Liver (tissue), 9 donors: Measurements from ENCODE around the gene RPL29. TPM values are rescaled to one million over a fixed set of nuclear protein-coding genes. Genes with fewer than 3 reads are reported as not detected.

Source experiments
- DNase-seq: peaks from one replicate; pipeline ENCODE4 v3.0.0-alpha.2; 2017; ENCODE audit warnings: low spot score
- H3K27ac ChIP-seq, 2 donors: one replicate each; pipeline ENCODE4 v1.7.0; 2013; ENCODE audit warnings: inconsistent platforms in 2 of 2, low read length in 2 of 2, control low read depth in 1 of 2, low read depth in 1 of 2, mild to moderate bottlenecking in 1 of 2
- H3K27me3 ChIP-seq, 4 donors: one replicate each; pipeline versions ENCODE4 v1.6.1 to v1.7.0; 2013; ENCODE audit warnings: low read length in 3 of 4, inconsistent platforms in 1 of 4, mild to moderate bottlenecking in 1 of 4, moderate library complexity in 1 of 4; ENCODE audit not compliant: control insufficient read depth in 4 of 4, insufficient read depth in 4 of 4
- H3K36me3 ChIP-seq, 4 donors: one replicate each; pipeline versions ENCODE4 v1.6.1 to v1.7.0; 2013; ENCODE audit warnings: low read length in 3 of 4, mild to moderate bottlenecking in 3 of 4, low read depth in 1 of 4, moderate library complexity in 1 of 4; ENCODE audit not compliant: control insufficient read depth in 4 of 4, insufficient read depth in 3 of 4
- H3K4me1 ChIP-seq, 4 donors: one replicate each; pipeline versions ENCODE4 v1.6.1 to v1.7.0; 2013; ENCODE audit warnings: low read length in 3 of 4, mild to moderate bottlenecking in 3 of 4, moderate library complexity in 1 of 4; ENCODE audit not compliant: control insufficient read depth in 4 of 4, insufficient read depth in 4 of 4
- H3K4me3 ChIP-seq, 3 donors: one replicate each; pipeline versions ENCODE4 v1.6.1 to v1.7.0; 2013; ENCODE audit warnings: low read length in 3 of 3, control low read depth in 1 of 3, low read depth in 1 of 3, mild to moderate bottlenecking in 1 of 3
- H3K9ac ChIP-seq, 2 donors: one replicate each; pipeline ENCODE4 v1.7.0; 2013; ENCODE audit warnings: low read length in 2 of 2, mild to moderate bottlenecking in 2 of 2, moderate library complexity in 2 of 2, control low read depth in 1 of 2, low read depth in 1 of 2
- H3K9me3 ChIP-seq, 4 donors: one replicate each; pipeline versions ENCODE4 v1.6.1 to v1.7.0; 2013; ENCODE audit warnings: low read length in 3 of 4; ENCODE audit not compliant: control insufficient read depth in 4 of 4
- ATF3 ChIP-seq: IDR thresholded peaks from 2 replicates; pipeline ENCODE4 v1.6.1; 2016; ENCODE audit warnings: antibody characterized with exemption
- CTCF ChIP-seq: fragments of 150-350 bp; IDR thresholded peaks from 2 replicates; pipeline ENCODE4 v1.5.1; 2017; ENCODE audit warnings: improper control_type of control experiment, low read depth, low read length; ENCODE audit not compliant: missing input control
- EGR1 ChIP-seq, 2 donors: IDR thresholded peaks; 2 replicates each; pipeline ENCODE4 v1.6.1; 2016 to 2018; ENCODE audit warnings: antibody characterized with exemption in 2 of 2, low read depth in 2 of 2
- FOXA1 ChIP-seq: IDR thresholded peaks from 2 replicates; pipeline ENCODE4 v1.6.1; 2016; ENCODE audit warnings: antibody characterized with exemption
- FOXA2 ChIP-seq: IDR thresholded peaks from 2 replicates; pipeline ENCODE4 v1.6.1; 2016; ENCODE audit warnings: antibody characterized with exemption
- GABPA ChIP-seq, 2 donors: IDR thresholded peaks in 1 of 2; conservative IDR thresholded peaks in 1 of 2; 2 replicates each; pipeline ENCODE4 v1.6.1; 2016; ENCODE audit warnings: antibody characterized with exemption in 2 of 2, mild to moderate bottlenecking in 1 of 2, moderate library complexity in 1 of 2
- JUND ChIP-seq, 2 donors: IDR thresholded peaks; 2 replicates each; pipeline ENCODE4 v1.6.1; 2016; ENCODE audit warnings: antibody characterized with exemption in 2 of 2
- NR2F2 ChIP-seq: IDR thresholded peaks from 2 replicates; pipeline ENCODE4 v1.6.1; 2016; ENCODE audit warnings: antibody characterized with exemption
- RAD21 ChIP-seq, 2 donors: IDR thresholded peaks; 2 replicates each; pipeline ENCODE4 v1.6.1; 2016; ENCODE audit warnings: antibody characterized with exemption in 2 of 2, mild to moderate bottlenecking in 2 of 2
- REST ChIP-seq: IDR thresholded peaks from 2 replicates; pipeline ENCODE4 v1.6.1; 2016; ENCODE audit warnings: antibody characterized with exemption, mild to moderate bottlenecking
- RXRA ChIP-seq, 2 donors: IDR thresholded peaks; 2 replicates each; pipeline ENCODE4 v1.6.1; 2017 to 2018; ENCODE audit warnings: antibody characterized with exemption in 2 of 2, mild to moderate bottlenecking in 1 of 2
- SP1 ChIP-seq: IDR thresholded peaks from 2 replicates; pipeline ENCODE4 v1.6.1; 2018; ENCODE audit warnings: antibody characterized with exemption, mild to moderate bottlenecking
- WGBS: extraction: QIAGEN DNeasy Blood & Tissue Kit; methylation state at CpG from one replicate; pipeline ENCODE4 v1.1.7; 2013; 5-methylcytosine and 5-hydroxymethylcytosine counted together
- polyA plus RNA-seq, 2 donors: library from polyadenylated mRNA; stranded (reverse) in 1 of 2; unstranded in 1 of 2; fragments of 200-250 nt in 1 of 2; fragments of >200 nt in 1 of 2; fragmentation: Nextera tagmentation in 1 of 2; extraction: Ambion mirVana in 1 of 2; gene quantifications; one replicate each; pipeline versions ENCODE4 v1.2.1 to v1.2.3, GENCODE V29; 2013 to 2015
- total RNA-seq, 2 donors: library from RNA; depleted of rRNA; stranded (reverse); fragments of >200 nt; gene quantifications; one replicate each; pipeline ENCODE4 v1.2.3, GENCODE V29; 2014
- TF ChIP-seq, protein P1 (sequence below): IDR thresholded peaks from 2 replicates; pipeline ENCODE4 v1.6.1; 2016; ENCODE audit warnings: antibody characterized with exemption
- donor health status: healthy.
- donor health status: healthy.
- donor health status: healthy.
- donor health status: healthy.
- donor health status: healthy.

RPL29 gene
- total and polyA plus RNA-seq, 4 donors = 292 to 789 (median 388) TPM

- Histone ChIP-seq H3K9me3 (peaks cover 0 to 2% (median 0%) of the 10 kb centered on the region in 4 donors), H3K36me3 (no peaks in the 10 kb centered on the region), H3K27me3 (no peaks in the 10 kb centered on the region), H3K4me1 (peaks cover 0 to 4% (median 0%) of the 10 kb centered on the region in 4 donors), H3K4me3 (no peak overlapping the region), H3K27ac (no peak overlapping the region), H3K9ac (no peak overlapping the region)
- TF ChIP-seq GABPA (IDR thresholded peaks at IDR 0.05 in 1 of 2, conservative IDR thresholded peaks at IDR 0.05 in 1 of 2) (no peak), EGR1 (IDR thresholded peaks at IDR 0.05; ENCODE audit: low read depth in 2 of 2) (no peak), JUND (IDR thresholded peaks at IDR 0.05) (no peak), FOXA1 (no peak), RXRA (IDR thresholded peaks at IDR 0.05) (no peak), CTCF (no peak), FOXA2 (no peak), REST (no peak)
- 68% methylated on average over 9 of the region's 9 CpGs for WGBS
- no peak for DNase-seq
These were observed 33.4 kb upstream of the RPL29 start for GRCh38 chr3:52029053-52029452.

DNA sequence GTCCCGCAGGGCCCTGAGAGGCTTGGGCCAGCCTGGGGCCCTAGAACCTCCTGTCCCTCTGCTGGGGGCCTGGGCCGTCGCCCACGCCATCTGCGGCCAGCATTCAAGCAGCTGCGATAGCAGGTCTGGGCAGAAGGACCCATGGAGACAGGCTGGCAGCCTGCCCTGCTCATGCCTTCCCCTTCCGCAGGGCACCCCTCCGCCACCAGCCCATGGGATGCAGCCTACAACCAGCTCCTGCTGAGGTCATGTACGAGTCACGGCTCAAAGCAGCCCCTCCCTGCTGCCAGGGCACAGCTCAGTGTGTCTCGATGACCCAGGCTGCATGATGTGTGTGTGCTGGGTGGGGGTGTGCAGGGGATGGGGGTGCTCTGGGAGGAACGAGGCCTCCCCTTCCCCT, 32.9 kb upstream of the RPL29 start:
- H3K4me1 ChIP-seq = peaks cover 0 to 2% (median 0%) of the 10 kb centered on the region in 4 donors
- no peaks in the 10 kb centered on the region for H3K27me3 ChIP-seq
- TF ChIP-seq GABPA (IDR thresholded peaks at IDR 0.05 in 1 of 2, conservative IDR thresholded peaks at IDR 0.05 in 1 of 2) (no peak), SP1 (no peak), NR2F2 (no peak), FOXA1 (no peak)
- TF ChIP-seq, protein P1, sequence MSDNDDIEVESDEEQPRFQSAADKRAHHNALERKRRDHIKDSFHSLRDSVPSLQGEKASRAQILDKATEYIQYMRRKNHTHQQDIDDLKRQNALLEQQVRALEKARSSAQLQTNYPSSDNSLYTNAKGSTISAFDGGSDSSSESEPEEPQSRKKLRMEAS = no peak
- WGBS = 90% methylated on average over 12 of the region's 12 CpGs
- H3K9me3 ChIP-seq = peaks cover 0 to 2% (median 0%) of the 10 kb centered on the region in 4 donors
- H3K36me3 ChIP-seq = no peaks in the 10 kb centered on the region
- no peak overlapping the region for H3K27ac ChIP-seq
- no peak for DNase-seq
- no peak overlapping the region for H3K4me3 ChIP-seq
- H3K9ac ChIP-seq = no peak overlapping the region

GRCh38 chr3:52026041-52026440, 30.3 kb upstream of the RPL29 start:
- 83% methylated on average over 4 of the region's 4 CpGs for WGBS
- Histone ChIP-seq H3K27me3 (no peaks in the 10 kb centered on the region), H3K36me3 (no peaks in the 10 kb centered on the region), H3K9me3 (no peaks in the 10 kb centered on the region), H3K4me1 (no peaks in the 10 kb centered on the region), H3K9ac (no peak overlapping the region), H3K27ac (no peak overlapping the region), H3K4me3 (no peak overlapping the region)
- no peak for DNase-seq
- TF ChIP-seq EGR1 (IDR thresholded peaks at IDR 0.05; ENCODE audit: low read depth in 2 of 2) (no peak), RAD21 (IDR thresholded peaks at IDR 0.05) (no peak), CTCF (no peak), SP1 (no peak), REST (no peak), ATF3 (no peak)
